GM19351 (cell line): ENCODE measurements around the gene CCDC15.
"Not testable (repeated sequence)": the region's sequence is repeated elsewhere in the genome, so short reads cannot be mapped to it uniquely, and the experiment has no call there.

Experiments used
- ATAC-seq: cut with Tn5 transposase; IDR thresholded peaks from one replicate; pipeline ENCODE4 v1.9.1; 2021; ENCODE audit warnings: mild to moderate bottlenecking, moderate library complexity; ENCODE audit not compliant: unreplicated experiment

Gene CCDC15

DNA sequence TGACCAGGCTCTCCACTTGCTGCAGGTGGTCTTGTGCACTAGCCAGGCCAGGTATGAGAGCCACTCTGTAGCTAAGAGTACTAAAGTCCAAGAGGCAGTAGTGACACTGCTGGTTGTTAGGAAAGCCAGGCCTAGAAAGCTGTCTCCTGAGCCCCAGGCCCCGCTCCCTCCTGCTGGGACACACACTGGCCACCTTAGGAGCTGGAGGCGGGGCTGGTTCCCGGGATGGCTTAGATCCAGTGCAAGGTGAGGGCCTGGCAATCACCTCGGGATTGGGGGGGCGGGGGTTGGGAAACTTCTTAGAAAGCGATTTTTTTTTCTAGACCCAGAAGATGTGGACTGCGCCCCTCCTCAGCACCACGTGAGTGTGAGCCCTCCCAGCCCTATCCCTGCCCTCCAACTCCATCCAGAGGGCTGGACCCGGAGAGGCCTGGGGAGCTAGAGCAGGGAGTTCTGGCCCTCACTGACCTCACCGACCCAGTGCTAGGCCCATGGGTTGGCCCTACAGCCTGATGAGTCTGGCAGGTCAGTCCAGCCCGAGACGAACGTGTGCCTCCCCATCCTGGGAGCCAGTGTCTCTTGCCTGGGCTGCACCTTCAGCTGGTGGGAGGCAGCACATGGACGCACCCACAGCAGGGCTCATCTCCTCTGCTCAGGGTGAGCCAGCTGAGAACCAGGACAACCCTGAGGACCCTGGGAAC, 127.2 kb downstream of the CCDC15 start:
- no peak for ATAC-seq

DNA sequence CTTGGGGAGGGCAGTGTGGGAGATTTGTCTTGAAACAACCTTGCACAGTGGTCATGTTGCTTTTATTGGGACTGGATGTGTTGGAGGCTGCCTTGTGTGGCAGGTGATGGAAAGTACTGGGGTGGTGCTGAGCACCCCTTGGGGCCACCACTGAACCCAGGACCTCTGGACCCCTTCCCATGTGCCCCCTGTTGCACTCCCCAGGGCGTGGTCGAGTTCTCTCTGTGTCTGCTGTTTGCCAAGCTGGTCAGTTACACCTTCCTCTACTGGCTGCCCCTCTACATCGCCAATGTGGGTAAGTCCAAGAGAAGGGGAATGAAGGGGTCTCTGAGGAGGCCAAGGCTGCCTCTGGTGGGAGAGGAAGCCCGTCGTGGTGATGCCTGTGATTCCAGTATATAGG, 128.0 kb downstream of the CCDC15 start:
- ATAC-seq = no peak

DNA sequence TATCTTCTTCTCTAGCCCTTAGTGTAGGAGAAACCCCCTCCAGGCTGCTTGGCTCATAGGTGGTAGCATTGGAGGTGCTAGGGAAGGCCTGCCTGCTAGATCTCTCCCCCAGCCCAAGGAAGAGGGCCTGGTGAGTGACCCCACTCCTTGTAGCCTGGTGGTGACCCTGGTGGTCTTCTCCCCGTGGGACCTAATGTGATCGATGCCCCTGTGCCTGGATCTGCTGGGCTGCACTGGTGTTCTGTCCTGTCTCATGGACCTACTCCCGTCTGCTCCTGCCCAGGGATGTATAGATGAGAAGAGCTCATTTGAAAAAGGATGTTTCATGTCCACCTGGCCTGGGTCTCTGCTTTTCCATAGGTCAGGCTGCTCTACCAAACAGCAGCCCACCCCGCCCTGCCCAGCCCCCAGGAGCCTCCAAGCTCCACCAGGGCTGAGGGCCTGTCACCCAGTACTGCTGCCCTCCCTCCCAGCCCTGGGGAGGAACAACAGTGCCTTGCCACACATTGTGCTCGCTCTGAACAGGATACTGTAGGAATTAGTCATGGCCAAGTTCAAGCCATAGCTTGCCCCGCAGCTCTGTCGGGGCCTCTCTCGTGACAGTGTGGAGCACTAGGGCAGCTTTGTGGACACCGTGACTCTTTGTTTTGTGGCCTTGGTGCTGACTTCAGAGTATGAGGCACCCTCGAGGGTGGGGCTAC, 128.8 kb downstream of the CCDC15 start:
- no peak for ATAC-seq

DNA sequence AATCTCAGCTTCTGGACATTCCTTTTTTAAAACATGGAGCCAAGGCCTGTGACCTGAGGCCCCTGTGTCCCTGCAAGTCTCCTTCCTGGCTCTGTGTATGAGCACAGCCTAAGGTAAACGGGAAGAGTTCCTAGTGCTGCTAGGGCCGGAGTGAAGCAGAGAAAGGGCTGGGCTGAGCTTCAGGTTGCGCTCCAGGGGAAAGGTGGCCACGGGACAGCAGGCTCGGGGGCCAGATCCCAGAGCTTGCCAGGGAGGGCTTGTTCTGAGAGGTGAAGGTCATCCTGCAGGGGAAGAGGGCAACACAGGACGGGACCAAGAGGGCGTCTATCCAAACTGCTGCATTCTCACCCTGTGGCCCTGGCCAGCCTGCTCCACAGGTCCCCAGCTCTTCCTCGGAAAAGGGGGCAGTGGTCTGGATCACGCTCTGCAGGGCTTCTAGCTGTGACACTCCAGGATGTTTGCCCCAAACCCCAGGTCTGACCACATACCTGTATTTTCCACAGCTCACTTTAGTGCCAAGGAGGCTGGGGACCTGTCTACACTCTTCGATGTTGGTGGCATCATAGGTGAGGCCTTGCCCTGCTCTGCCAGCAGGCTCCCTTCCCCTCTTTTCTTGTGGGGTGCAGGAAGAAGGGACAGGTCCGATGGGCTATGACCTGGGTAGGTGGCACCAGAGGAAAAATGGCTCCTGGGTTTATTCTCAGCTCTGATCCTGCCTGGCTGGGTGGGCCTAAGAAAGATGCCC, 129.5 kb downstream of the CCDC15 start:
- no peak for ATAC-seq

DNA sequence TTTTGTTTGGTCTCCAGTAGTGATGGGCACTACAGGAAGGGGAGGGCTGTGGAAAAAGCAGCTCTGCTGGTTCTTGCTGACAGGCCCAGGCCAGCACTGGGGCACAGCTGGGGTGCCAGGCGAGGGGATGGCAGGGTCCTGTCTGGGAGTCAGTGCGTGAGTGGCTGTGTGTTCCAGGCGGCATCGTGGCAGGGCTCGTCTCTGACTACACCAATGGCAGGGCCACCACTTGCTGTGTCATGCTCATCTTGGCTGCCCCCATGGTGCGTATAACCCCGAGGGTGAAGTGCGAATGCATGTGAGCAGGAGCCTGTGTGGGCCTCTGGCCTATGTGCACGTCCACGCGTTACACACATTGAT, 130.0 kb downstream of the CCDC15 start:
- ATAC-seq = no peak

DNA sequence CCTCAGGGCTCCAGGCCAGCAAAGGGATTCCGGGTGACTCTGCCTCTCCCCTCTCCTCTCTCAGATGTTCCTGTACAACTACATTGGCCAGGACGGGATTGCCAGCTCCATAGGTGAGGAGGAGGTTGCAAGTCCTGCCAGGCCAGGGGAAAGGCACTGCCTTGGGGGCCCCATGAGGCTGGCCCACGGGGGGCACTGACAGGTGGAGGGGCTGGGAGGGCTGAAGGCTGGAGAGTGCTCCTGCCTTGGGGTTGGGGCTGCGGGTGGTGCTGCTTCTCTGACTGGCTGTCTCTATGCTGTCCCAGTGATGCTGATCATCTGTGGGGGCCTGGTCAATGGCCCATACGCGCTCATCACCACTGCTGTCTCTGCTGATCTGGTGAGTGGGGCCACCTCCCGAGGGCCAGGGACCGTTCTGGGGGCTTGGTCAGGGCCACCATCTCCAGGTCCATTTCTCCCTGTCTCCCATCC, 130.8 kb downstream of the CCDC15 start:
- no peak for ATAC-seq

DNA sequence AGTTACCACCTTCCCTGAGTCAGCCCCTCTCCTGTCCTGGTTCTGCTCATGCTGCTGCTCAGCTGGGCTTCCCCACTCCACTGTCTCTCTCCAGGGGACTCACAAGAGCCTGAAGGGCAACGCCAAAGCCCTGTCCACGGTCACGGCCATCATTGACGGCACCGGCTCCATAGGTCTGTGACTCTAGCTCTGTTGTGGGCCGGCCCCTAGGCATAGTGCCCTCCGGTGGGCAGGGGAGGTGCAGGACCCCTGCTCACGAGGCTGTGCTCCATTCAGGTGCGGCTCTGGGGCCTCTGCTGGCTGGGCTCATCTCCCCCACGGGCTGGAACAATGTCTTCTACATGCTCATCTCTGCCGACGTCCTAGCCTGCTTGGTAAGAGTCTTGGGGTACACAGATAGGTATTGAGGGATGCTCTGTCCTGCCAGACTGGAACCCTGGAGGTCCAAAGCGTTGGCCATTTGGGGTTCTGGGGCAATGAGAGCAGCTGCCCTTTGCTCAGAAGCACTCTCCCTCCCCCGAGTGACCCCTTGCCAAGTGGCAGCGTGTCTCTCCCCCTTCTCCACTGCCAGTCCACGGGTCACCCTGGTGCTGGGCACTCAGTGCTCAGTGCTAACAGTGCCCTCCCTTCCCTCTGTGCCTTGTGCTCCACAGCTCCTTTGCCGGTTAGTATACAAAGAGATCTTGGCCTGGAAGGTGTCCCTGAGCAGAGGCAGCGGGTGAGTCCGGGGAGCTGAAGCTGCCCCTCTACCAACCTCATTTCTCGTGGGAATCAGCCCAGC, 131.5 kb downstream of the CCDC15 start:
- ATAC-seq = no peak

DNA sequence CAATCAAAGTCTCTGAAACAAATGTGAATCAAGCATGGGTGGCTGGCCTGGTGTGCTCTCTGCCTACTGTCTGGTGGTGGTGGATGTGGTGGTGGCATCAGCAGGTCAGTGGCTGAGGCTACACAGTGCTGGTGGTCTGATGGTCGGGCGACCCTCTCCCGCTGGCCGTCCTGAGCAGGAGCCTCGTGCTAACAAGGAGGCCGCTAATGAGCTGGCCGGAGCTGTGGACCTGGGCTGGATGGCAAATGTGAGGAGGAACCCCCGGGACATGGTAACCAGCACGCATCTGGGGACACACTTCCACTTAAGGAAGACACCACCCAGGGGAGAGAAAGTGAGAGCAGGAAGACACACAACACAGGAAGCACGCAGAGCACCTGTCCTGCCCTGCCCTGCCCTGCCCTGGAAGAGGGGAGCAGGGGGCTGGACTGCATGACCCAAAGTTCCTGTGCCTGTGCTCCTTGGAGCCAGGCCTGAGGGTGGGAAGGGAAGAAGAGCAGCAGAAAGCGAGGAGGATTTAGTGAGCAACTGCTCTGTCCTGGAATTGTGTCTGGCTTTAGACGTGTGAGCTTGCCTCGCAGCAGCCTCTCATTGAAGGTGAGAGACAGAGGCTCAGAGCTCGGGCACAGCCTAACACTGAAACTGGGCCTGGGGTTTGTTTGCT, 132.8 kb downstream of the CCDC15 start:
- ATAC-seq = no peak

DNA sequence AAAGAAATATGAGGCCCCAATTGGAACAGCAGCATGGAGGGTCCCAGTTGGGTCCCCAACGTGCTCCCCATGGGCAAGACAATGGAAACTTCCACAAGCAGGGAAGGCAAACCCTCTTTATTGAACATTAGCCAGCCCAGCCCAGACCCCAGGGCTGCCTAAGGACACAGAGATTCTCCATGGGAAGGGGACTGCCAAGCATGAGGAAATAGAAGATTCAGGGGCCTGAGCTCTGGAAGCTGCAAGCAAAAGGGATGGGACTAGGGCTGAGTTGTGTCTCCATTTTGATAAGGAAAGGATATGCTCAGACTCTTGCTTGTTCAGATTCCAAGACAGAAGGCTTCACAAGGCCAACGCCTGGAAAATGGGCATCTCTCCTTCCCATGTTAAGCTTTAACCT, 134.1 kb downstream of the CCDC15 start:
- no peak for ATAC-seq

DNA sequence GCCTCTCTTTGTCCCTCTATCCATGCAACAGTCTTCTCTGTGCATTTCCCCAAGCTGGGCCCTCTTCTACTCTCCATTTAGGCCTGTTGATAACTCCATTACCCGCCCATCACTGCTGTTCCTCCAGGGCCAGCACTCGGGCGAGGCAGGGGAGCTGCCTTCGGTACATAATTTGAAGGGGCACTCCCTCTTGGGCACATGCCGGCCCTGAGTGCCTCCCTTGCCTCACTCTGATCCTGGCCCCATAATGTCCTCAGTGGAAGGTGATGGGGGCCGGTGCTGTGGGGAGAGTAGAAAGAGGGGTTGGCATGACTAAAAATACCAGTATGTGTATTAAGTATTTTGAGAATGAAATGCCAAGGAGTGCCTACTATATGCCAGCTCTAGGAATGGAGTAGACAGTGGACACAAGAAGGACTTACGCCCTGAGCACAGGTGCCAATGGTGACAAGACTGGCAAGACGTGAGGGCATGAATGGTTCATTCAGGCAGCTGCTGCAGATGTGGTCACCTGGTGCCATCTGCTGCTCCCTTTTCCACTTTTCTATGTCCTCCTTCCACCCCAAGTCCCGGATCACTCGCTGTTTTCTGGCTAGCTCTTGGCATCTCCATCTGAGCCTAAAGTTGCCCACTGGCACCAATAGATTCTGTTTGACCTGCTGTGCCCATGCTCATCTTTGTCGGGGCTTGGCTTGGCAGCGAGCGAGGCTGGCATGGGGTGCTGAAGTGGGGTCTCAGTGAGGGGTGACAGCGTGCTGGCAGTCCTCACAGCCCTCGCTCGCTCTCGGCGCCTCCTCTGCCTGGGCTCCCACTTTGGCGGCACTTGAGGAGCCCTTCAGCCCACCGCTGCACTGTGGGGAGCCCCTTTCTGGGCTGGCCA, 134.8 kb downstream of the CCDC15 start:
- no peak for ATAC-seq

DNA sequence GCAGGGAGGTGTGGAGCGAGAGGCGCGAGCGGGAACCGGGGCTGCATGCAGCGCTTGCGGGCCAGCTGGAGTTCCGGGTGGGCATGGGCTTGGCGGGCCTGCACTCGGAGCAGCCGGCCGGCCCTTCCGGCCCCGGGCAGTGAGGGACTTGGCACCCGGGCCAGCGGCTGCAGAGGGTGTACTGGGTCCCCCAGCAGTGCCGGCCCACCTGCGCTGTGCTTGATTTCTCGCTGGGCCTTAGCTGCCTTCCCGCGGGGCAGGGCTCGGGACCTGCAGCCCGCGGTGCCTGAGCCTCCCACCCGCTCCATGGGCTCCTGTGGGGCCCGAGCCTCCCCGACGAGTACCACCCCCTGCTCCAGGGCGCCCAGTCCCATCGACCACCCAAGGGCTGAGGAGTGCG, 135.5 kb downstream of the CCDC15 start:
- not testable (repeated sequence) for ATAC-seq

DNA sequence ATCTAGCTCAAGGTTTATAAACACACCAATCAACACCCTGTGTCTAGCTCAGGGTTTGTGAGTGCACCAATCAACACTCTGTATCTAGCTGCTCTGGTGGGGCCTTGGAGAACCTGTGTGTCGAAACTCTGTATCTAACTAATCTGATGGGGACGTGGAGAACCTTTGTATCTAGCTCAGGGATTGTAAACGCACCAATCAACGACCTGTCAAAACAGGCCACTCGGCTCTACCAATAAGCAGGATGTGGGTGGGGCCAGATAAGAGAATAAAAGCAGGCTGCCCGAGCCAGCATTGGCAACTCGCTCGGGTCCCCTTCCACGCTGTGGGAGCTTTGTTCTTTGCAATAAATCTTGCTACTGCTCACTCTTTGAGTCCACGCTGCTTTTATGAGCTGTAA, 136.1 kb downstream of the CCDC15 start:
- not testable (repeated sequence) for ATAC-seq

DNA sequence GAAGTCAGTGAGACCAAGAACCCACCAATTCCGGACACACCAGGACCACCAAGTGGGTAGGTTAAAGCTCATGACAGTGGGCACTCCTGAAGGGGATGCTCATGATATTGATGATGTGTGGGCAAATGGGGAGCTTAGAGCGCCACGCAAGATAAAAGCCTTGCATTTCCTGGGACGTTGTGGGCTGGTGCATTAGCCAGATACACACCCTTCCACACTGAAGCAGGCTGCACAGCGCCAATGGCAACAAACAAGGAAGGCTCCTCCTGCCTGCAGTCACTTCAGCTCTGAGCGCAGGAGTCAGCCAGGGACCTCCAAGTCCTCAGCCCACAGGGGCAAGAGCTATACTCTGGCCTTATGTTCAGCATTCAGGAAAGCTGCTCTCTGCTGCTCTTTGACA, 136.8 kb downstream of the CCDC15 start:
- ATAC-seq = no peak
